ENCODE measurements around the gene FHOD3.

Gene FHOD3

DNA sequence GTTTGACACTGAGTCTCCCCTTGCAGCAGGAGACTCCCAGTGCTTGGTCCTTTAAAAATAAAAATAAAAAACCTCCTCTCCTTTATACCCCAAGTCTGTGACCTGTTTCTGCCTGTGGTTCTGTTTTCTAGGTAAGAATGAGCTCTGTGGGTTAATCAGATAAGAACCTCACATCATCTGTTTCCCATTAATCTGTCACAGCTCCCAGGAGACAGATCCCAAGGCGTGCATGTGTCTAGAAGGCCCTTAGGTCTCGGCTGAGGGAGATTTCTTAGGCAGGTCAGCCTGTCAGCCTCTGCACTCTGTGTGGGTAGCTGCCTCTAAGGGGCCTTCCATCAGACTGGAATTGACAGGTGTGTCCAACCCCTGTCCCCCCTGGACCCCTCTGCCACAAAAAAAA is 80.7 kb downstream of the FHOD3 start:
- no peak overlapping the region for H3K4me3 ChIP-seq (ENCODE audit: low read length)
- peak; percentile 34 for DNase-seq (ENCODE audit: low read depth)
- TF ChIP-seq, protein P1, sequence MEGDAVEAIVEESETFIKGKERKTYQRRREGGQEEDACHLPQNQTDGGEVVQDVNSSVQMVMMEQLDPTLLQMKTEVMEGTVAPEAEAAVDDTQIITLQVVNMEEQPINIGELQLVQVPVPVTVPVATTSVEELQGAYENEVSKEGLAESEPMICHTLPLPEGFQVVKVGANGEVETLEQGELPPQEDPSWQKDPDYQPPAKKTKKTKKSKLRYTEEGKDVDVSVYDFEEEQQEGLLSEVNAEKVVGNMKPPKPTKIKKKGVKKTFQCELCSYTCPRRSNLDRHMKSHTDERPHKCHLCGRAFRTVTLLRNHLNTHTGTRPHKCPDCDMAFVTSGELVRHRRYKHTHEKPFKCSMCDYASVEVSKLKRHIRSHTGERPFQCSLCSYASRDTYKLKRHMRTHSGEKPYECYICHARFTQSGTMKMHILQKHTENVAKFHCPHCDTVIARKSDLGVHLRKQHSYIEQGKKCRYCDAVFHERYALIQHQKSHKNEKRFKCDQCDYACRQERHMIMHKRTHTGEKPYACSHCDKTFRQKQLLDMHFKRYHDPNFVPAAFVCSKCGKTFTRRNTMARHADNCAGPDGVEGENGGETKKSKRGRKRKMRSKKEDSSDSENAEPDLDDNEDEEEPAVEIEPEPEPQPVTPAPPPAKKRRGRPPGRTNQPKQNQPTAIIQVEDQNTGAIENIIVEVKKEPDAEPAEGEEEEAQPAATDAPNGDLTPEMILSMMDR (conservative IDR thresholded peaks at IDR 0.05; ENCODE audit: low read length) = no peak

DNA sequence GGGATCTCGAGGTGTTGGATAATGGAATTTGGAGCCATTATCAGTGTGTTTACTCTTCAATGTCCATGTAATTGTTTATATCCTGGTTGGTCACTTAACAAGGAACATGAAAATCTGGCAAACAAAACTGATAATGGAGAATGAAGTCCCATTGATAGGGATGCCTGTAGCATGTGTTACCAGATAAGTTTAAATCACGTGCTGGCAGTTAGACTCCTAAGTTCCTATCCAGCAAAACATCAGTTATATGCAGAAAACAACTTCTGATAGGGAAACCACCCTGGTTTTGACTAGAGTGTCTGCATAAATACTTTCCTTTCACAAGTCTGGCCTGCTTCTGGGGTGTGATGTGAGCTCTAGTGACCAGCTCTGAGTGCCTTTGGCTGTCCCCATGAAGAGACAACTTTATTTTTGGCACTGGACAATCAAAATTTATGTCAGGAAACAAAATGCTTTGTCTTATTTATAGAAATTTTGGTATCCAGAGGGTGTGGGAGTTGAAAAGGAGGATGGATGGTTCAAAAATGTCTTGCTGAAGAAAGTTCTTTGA is 82.0 kb downstream of the FHOD3 start:
- TF ChIP-seq, protein P1 (conservative IDR thresholded peaks at IDR 0.05; ENCODE audit: low read length) = no peak
- no peak for DNase-seq (ENCODE audit: low read depth)

DNA sequence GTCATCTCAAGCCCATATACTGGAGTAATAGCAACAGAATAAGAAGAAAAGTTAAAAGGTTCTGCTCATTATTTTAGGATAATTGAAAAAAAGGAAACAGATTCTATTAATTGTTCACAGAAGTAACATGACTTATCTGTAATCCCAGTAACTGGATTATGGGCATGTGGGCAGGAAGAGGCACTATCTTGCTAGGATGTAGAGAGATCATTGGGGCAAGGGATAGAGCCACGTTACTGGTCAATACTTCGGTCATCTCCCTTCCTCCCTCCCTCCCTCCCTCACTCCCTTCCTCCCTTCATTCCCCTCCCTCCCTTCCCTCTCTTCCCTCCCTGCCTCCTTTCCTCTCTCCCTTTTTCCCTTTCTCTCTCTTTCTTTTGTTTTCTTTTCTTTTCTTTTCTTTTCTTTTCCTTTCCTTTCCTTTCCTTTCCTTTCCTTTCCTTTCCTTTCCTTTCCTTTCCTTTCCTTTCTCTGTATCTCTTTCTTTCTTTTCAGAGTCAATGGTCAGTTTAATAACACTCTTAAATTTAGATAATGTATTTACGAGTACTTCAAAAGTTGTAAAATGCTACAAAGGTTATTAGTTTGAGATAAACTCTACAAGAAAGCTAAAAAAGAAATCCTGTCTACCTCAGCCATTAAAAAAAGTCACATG is 82.8 kb downstream of the FHOD3 start:
- TF ChIP-seq, protein P1 (conservative IDR thresholded peaks at IDR 0.05; ENCODE audit: low read length) = no peak
- no peak for DNase-seq (ENCODE audit: low read depth)
- H3K4me3 ChIP-seq (ENCODE audit: low read length) = no peak overlapping the region

More for the DNA sequence above, 82.0 kb downstream of the FHOD3 start:
- H3K4me3 ChIP-seq (ENCODE audit: low read length) = no peak overlapping the region

DNA sequence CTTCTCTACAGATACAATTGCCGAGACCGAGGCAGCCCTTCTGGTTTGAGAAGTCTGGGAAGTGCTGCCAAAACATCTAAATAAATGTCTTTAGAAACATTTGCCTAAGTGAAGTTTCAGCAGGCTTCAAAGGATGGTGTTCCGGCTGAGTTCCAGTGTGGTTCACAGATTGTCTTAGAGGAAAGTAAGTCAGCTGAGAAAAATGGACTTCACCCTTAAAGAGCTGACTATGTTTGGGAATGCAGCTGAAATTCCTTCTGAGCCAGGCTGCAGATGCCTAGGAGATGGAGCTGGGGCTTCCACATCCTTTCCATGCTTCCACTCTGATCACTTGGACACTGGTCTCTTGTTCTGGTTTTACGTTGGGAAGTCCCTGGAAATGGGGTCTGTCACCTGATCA is 83.6 kb downstream of the FHOD3 start:
- DNase-seq (ENCODE audit: low read depth) = peak; percentile 68
- no peak overlapping the region for H3K4me3 ChIP-seq (ENCODE audit: low read length)
- TF ChIP-seq, protein P1 (conservative IDR thresholded peaks at IDR 0.05; ENCODE audit: low read length) = no peak

DNA sequence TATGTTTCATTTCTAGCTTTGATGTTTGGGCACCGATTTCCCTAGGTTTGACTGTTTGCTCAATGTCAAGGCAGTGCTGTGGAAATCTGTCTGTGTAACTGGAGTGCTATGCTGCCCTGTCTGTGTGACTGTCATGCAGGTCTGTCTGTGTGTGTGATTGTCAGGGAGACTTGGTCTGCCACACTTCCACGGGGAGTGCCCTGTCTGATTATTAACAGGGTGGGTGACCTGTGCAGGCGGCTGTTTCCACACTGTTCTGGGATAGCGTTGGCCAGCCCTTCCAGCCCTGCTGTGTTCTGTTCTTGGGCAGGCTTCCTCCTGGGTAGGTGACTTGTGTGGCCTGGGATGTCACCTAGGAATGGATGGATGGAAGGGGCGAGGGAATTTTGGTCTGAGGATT is 85.3 kb downstream of the FHOD3 start:
- TF ChIP-seq, protein P1 (conservative IDR thresholded peaks at IDR 0.05; ENCODE audit: low read length) = no peak
- no peak overlapping the region for H3K4me3 ChIP-seq (ENCODE audit: low read length)
- DNase-seq (ENCODE audit: low read depth) = no peak

DNA sequence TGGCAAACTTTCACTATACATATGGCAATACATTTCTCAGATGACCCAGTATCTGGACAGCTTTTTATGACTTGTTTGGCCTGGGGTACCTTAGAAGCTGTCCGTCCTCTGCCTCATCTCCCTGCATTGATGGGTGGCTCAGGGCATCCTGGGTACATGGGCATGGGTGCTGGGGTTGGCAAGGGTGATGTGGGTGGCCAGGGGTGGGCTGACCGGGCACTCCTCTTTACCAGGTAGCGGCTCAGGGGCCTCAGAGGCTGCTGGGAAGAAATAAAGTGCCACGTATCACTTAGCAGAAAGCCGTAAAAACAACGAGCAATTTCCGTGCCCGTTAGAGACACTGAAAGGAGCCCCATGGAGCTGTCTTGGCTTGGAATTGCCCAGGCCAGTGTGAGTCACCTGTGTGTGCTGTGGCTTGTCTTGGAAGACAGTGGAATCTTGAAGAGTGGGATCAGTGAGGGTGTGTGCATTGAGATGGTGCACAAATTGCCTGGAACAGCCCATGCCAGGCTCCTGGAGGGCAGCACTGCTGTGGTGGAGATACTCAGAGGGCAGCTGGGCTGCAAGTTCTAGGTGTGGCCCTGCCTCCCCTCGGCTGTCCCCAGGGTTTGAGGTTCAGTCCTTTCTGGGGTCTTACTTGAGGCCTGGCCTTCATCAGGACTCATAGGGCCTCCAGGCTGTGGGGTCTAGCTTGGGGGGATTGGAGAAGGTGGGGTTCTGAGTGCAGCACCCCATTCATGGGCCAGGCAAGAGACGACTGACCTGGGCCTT is 88.8 kb downstream of the FHOD3 start:
- TF ChIP-seq, protein P1 (conservative IDR thresholded peaks at IDR 0.05; ENCODE audit: low read length) = no peak
- DNase-seq (ENCODE audit: low read depth) = no peak
- H3K4me3 ChIP-seq (ENCODE audit: low read length) = no peak overlapping the region
